ENCODE results near the gene NEDD8.

DNA sequence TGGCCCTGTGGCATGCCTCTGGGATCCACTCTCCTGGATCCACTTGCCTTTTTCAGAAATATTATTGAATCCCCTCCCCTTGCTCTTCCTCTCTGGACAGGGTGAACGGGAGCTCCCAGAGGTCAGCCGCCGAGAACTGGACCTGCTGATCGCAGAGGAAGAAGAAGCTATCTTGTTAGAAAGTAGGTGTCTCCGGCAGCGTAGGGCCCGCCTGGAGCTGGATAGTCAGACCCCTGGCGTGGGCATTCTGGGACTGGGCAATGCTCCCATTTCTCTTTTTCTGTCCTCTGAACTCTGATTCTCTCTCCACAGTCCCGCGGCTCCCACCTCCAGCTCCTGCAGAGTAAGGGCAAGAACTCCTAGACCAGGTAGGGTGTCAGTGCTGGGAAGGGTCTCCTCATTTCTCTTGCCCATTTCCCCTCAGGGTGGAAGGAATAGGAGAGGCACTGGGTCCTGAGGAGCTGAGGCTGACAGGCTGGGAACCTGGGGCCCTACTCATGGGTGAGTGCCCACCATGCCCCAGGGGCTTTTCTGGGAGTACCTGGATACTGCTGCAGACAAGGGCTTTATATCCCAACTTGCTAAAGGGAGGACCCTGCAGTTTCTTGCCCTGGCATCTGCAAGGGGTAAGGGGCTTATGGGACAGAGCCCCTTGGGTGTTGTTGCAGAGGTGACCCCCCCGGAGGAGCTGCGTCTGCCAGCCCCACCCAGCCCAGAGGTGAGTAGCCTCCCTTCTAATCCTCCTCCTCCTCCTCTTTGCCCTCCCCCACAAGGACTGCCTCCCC is 54.9 kb downstream of the NEDD8 start:
- TF ChIP-seq, protein P1, sequence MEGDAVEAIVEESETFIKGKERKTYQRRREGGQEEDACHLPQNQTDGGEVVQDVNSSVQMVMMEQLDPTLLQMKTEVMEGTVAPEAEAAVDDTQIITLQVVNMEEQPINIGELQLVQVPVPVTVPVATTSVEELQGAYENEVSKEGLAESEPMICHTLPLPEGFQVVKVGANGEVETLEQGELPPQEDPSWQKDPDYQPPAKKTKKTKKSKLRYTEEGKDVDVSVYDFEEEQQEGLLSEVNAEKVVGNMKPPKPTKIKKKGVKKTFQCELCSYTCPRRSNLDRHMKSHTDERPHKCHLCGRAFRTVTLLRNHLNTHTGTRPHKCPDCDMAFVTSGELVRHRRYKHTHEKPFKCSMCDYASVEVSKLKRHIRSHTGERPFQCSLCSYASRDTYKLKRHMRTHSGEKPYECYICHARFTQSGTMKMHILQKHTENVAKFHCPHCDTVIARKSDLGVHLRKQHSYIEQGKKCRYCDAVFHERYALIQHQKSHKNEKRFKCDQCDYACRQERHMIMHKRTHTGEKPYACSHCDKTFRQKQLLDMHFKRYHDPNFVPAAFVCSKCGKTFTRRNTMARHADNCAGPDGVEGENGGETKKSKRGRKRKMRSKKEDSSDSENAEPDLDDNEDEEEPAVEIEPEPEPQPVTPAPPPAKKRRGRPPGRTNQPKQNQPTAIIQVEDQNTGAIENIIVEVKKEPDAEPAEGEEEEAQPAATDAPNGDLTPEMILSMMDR (conservative IDR thresholded peaks at IDR 0.05): no peak
- TF ChIP-seq ZFX (IDR thresholded peaks at IDR 0.05): no peak

Data from C4-2B (cell line).